Mesothelial cell of epicardium (in vitro differentiated cells): ENCODE data around the gene SIPA1L3. TPM values are rescaled to one million over a fixed set of nuclear protein-coding genes. Genes with fewer than 3 reads are reported as not detected.

Experiments
- DNase-seq, 2 experiments: peaks; one replicate each; pipeline ENCODE4 v3.0.0; 2021; ENCODE audit warnings: low spot score in 2 of 2; ENCODE audit not compliant: unreplicated experiment in 2 of 2
- H3K27ac Mint-ChIP-seq: 2 replicates; pipeline ENCODE4 v1.8.0; 2021; ENCODE audit warnings: mixed read lengths
- H3K27me3 Mint-ChIP-seq: 2 replicates; pipeline ENCODE4 v1.8.0; 2021; ENCODE audit warnings: low read depth, mixed read lengths
- H3K36me3 Mint-ChIP-seq: 2 replicates; pipeline ENCODE4 v1.8.0; 2021; ENCODE audit warnings: mixed read lengths
- H3K4me1 Mint-ChIP-seq: 2 replicates; pipeline ENCODE4 v1.8.0; 2021; ENCODE audit warnings: mixed read lengths
- H3K4me3 Mint-ChIP-seq: 2 replicates; pipeline ENCODE4 v1.8.0; 2021; ENCODE audit warnings: mild to moderate bottlenecking, moderate library complexity, mixed read lengths
- H3K9me3 Mint-ChIP-seq: 2 replicates; pipeline ENCODE4 v1.8.0; 2021; ENCODE audit warnings: mixed read lengths
- CTCF ChIP-seq: fragments of 200-600 bp; sonication (generic); IDR thresholded peaks from one replicate; pipeline ENCODE4 v1.5.0; 2021; ENCODE audit warnings: antibody characterized with exemption; ENCODE audit not compliant: unreplicated experiment
- total RNA-seq: library from RNA; stranded (reverse); gene quantifications from 3 replicates; pipeline ENCODE4 v1.2.1, GENCODE V29; 2021

Gene SIPA1L3
- total RNA-seq, 1 donor from 2014 or later: 58.2 TPM

- Mint-ChIP-seq H3K27ac (peak overlapping the region; percentile 94), H3K4me3 (no peak overlapping the region), H3K9me3 (no peaks in the 10 kb centered on the region), H3K27me3 (no peaks in the 10 kb centered on the region), H3K4me1 (peaks cover 35% of the 10 kb centered on the region), H3K36me3 (no peaks in the 10 kb centered on the region)
- DNase-seq: no peak
- TF ChIP-seq CTCF: no peak
Observed at GRCh38 chr19:37981785-37982475, 74.9 kb downstream of the SIPA1L3 start.

- no peak for DNase-seq
- H3K9me3 Mint-ChIP-seq: no peaks in the 10 kb centered on the region
- H3K4me1 Mint-ChIP-seq: peaks cover 37% of the 10 kb centered on the region
- H3K27ac Mint-ChIP-seq: peak overlapping the region; percentile 94
- no peak overlapping the region for H3K4me3 Mint-ChIP-seq
- H3K27me3 Mint-ChIP-seq: no peaks in the 10 kb centered on the region
- no peak for TF ChIP-seq CTCF
- no peaks in the 10 kb centered on the region for H3K36me3 Mint-ChIP-seq
Observed at GRCh38 chr19:37982655-37983054, 75.6 kb downstream of the SIPA1L3 start.

- H3K4me1 Mint-ChIP-seq: peaks cover 33% of the 10 kb centered on the region
Observed at GRCh38 chr19:37983153-37983552, 76.1 kb downstream of the SIPA1L3 start.

GRCh38 chr19:37983916-37984315, 76.9 kb downstream of the SIPA1L3 start:
- Mint-ChIP-seq H3K36me3 (no peaks in the 10 kb centered on the region), H3K9me3 (no peaks in the 10 kb centered on the region), H3K27me3 (no peaks in the 10 kb centered on the region), H3K4me1 (peaks cover 34% of the 10 kb centered on the region), H3K27ac (peak overlapping the region; percentile 26), H3K4me3 (no peak overlapping the region)
- DNase-seq: no peak
- no peak for TF ChIP-seq CTCF

More at GRCh38 chr19:37983153-37983552, 76.1 kb downstream of the SIPA1L3 start:
- H3K27me3 Mint-ChIP-seq: no peaks in the 10 kb centered on the region
- no peak for DNase-seq
- no peak overlapping the region for H3K4me3 Mint-ChIP-seq
- no peak overlapping the region for H3K27ac Mint-ChIP-seq
- no peaks in the 10 kb centered on the region for H3K36me3 Mint-ChIP-seq
- TF ChIP-seq CTCF: no peak
- no peaks in the 10 kb centered on the region for H3K9me3 Mint-ChIP-seq

GRCh38 chr19:37986048-37986750, 79.2 kb downstream of the SIPA1L3 start:
- no peak for TF ChIP-seq CTCF
- DNase-seq: no peak
- Mint-ChIP-seq H3K27ac (peak overlapping the region; percentile 57), H3K27me3 (no peaks in the 10 kb centered on the region), H3K4me1 (peaks cover 25% of the 10 kb centered on the region), H3K9me3 (no peaks in the 10 kb centered on the region), H3K36me3 (no peaks in the 10 kb centered on the region), H3K4me3 (no peak overlapping the region)
